CD4-positive, CD25-positive, alpha-beta regulatory T cell (primary cell): ENCODE results near the gene ZNF444. TPM values are rescaled to one million over a fixed set of nuclear protein-coding genes. Genes with fewer than 3 reads are reported as not detected.
"Not testable (repeated sequence)": the region's sequence is repeated elsewhere in the genome, so short reads cannot be mapped to it uniquely, and the experiment has no call there.

Experiments used
- ATAC-seq, 2 donors: fragments of 150-1000 bp; cut with Tn5 transposase; one replicate each; pipeline ENCODE4 v1.10.0; 2021; ENCODE audit warnings: low read depth in 2 of 2, moderate number of reproducible peaks in 2 of 2, moderate library complexity in 1 of 2
- DNase-seq, 3 donors: peaks; one replicate each; pipeline versions ENCODE4 v3.0.0 to v3.0.0-alpha.2; 2012 to 2022; ENCODE audit warnings: mixed read lengths in 1 of 3
- H3K27ac ChIP-seq: one replicate; pipeline ENCODE4 v1.7.0; 2013; ENCODE audit warnings: mild to moderate bottlenecking, low read length; ENCODE audit not compliant: insufficient read depth, poor library complexity, severe bottlenecking
- H3K27me3 ChIP-seq: one replicate; pipeline ENCODE4 v1.7.0; 2013; ENCODE audit warnings: low read length; ENCODE audit not compliant: control insufficient read depth, insufficient read depth
- H3K36me3 ChIP-seq: one replicate; pipeline ENCODE4 v1.7.0; 2013; ENCODE audit warnings: mild to moderate bottlenecking, low read length, moderate library complexity; ENCODE audit not compliant: control insufficient read depth, insufficient read depth
- H3K4me1 ChIP-seq: 2 replicates; pipeline ENCODE4 v1.7.0; 2013; ENCODE audit warnings: mild to moderate bottlenecking, low read length; ENCODE audit not compliant: insufficient read depth, control insufficient read depth, poor library complexity, severe bottlenecking
- H3K4me3 ChIP-seq: one replicate; pipeline ENCODE4 v1.7.0; 2013; ENCODE audit warnings: low read depth, mild to moderate bottlenecking, low read length, moderate library complexity
- H3K9me3 ChIP-seq, 2 experiments: 1 replicate in 1 of 2; 2 replicates in 1 of 2; pipeline ENCODE4 v1.7.0; 2013; ENCODE audit warnings: low read length in 2 of 2, mild to moderate bottlenecking in 1 of 2, moderate library complexity in 1 of 2; ENCODE audit not compliant: control insufficient read depth in 2 of 2
- H3K27ac Mint-ChIP-seq, 3 donors: one replicate each; pipeline ENCODE4 v1.8.0; 2020 to 2022; ENCODE audit warnings: mild to moderate bottlenecking in 3 of 3, mixed read lengths in 3 of 3, moderate library complexity in 2 of 3
- H3K27me3 Mint-ChIP-seq: one replicate; pipeline ENCODE4 v1.8.0; 2022; ENCODE audit warnings: mild to moderate bottlenecking, mixed read lengths
- H3K36me3 Mint-ChIP-seq: one replicate; pipeline ENCODE4 v1.8.0; 2020; ENCODE audit warnings: mixed read lengths
- H3K4me1 Mint-ChIP-seq, 4 donors: one replicate each; pipeline ENCODE4 v1.8.0; 2020 to 2022; ENCODE audit warnings: mixed read lengths in 4 of 4, mild to moderate bottlenecking in 1 of 4
- H3K4me3 Mint-ChIP-seq, 4 donors: one replicate each; pipeline ENCODE4 v1.8.0; 2020 to 2022; ENCODE audit warnings: mild to moderate bottlenecking in 4 of 4, mixed read lengths in 4 of 4, moderate library complexity in 3 of 4
- H3K9me3 Mint-ChIP-seq, 7 donors: one replicate each; pipeline ENCODE4 v1.8.0; 2020 to 2022; ENCODE audit warnings: mixed read lengths in 7 of 7, mild to moderate bottlenecking in 3 of 7, moderate library complexity in 2 of 7
- polyA plus RNA-seq, 4 donors: library from polyadenylated mRNA; unstranded; fragments of 300-500 nt; fragmentation: Illumina TruSeq; gene quantifications; one replicate each; pipeline ENCODE4 v1.2.3, GENCODE V29; 2021
- total RNA-seq: library from RNA; stranded (reverse); gene quantifications from one replicate; pipeline ENCODE4 v1.2.3, GENCODE V29; 2022

Gene ZNF444
- total and polyA plus RNA-seq, 5 donors from 2014 or later, result 10.8 to 23.5 (median 14.3) TPM

DNA sequence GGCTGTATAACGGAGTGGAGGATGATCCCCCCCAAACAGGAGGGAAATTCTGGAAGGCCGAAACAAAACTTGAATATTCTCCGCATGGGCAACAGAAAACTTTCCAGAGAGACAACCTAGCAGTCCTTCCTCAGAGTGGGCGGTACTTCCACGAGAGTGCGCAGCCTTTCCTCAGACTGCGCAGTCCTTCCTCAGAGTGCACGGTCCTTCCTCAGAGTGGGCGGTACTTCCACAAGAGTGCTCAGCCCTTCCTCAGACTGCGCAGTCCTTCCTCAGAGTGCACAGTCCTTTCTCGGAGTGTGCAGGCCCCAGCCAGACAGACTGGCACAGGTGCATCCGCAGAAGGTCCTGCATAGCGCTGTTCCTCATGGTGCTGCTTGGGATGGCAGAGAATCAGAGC lies 22.0 kb downstream of the ZNF444 start:
- no peak for DNase-seq
- no peaks in the 10 kb centered on the region for H3K4me1 Mint-ChIP-seq
- peaks cover 0 to 6% (median 0%) of the 10 kb centered on the region in 7 donors for H3K9me3 Mint-ChIP-seq
- no peaks in the 10 kb centered on the region for H3K9me3 ChIP-seq
- peaks cover 3% of the 10 kb centered on the region for H3K36me3 ChIP-seq
- H3K36me3 Mint-ChIP-seq, result peaks cover 12% of the 10 kb centered on the region
- H3K27me3 ChIP-seq, result no peaks in the 10 kb centered on the region
- H3K27ac ChIP-seq, result no peak overlapping the region
- H3K4me3 Mint-ChIP-seq, result no peak overlapping the region
- peaks cover 4% of the 10 kb centered on the region for H3K27me3 Mint-ChIP-seq
- no peak for ATAC-seq
- no peak overlapping the region for H3K27ac Mint-ChIP-seq
- H3K4me1 ChIP-seq, result no peaks in the 10 kb centered on the region
- H3K4me3 ChIP-seq, result no peak overlapping the region

GRCh38 chr19:56167064-56167578 lies 26.0 kb downstream of the ZNF444 start:
- Mint-ChIP-seq H3K27me3 (peaks cover 4% of the 10 kb centered on the region), H3K36me3 (peaks cover 6% of the 10 kb centered on the region), H3K4me1 (no peaks in the 10 kb centered on the region), H3K4me3 (no peak overlapping the region), H3K9me3 (no peaks in the 10 kb centered on the region), H3K27ac (no peak overlapping the region)
- Histone ChIP-seq H3K27me3 (no peaks in the 10 kb centered on the region), H3K9me3 (no peaks in the 10 kb centered on the region), H3K36me3 (no peaks in the 10 kb centered on the region), H3K4me3 (no peak overlapping the region), H3K27ac (no peak overlapping the region), H3K4me1 (no peaks in the 10 kb centered on the region)
- no peak for DNase-seq
- ATAC-seq, result no peak

GRCh38 chr19:56170261-56170660 lies 29.2 kb downstream of the ZNF444 start:
- Histone ChIP-seq H3K9me3 (no peaks in the 10 kb centered on the region), H3K4me1 (no peaks in the 10 kb centered on the region), H3K27ac (no peak overlapping the region), H3K4me3 (no peak overlapping the region), H3K27me3 (no peaks in the 10 kb centered on the region), H3K36me3 (no peaks in the 10 kb centered on the region)
- Mint-ChIP-seq H3K27ac (peak overlapping the region in 1 of 3 donors; percentile 42), H3K4me3 (no peak overlapping the region), H3K4me1 (no peaks in the 10 kb centered on the region), H3K27me3 (no peaks in the 10 kb centered on the region), H3K36me3 (peaks cover 4% of the 10 kb centered on the region), H3K9me3 (no peaks in the 10 kb centered on the region)
- ATAC-seq, result no peak
- no peak for DNase-seq

DNA sequence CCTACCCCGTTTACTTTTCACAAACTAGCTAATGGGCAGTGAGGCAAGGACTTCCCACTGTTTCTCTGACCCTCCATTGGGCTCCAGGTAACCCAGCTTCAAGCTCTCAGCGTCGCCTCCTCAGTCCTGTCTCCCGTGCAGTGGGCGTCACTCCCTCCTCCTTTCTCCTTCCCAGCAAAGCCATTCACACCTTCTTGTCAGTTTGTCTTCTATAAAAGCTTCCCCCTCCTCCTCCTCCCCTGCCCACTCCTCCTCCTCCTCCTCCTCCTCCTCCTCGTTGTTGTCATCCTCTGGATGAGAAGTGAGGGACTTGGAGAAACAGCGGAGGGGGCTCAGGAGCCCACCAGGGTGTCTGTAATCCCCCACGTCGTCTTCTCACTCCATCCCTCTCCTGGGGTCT lies 33.0 kb downstream of the ZNF444 start:
- no peak overlapping the region for H3K27ac Mint-ChIP-seq
- Histone ChIP-seq H3K27ac (no peak overlapping the region), H3K36me3 (no peaks in the 10 kb centered on the region), H3K4me1 (no peaks in the 10 kb centered on the region), H3K9me3 (no peaks in the 10 kb centered on the region), H3K27me3 (no peaks in the 10 kb centered on the region), H3K4me3 (no peak overlapping the region)
- no peak overlapping the region for H3K4me3 Mint-ChIP-seq
- peaks cover 0 to 2% (median 0%) of the 10 kb centered on the region in 7 donors for H3K9me3 Mint-ChIP-seq
- ATAC-seq, result no peak
- no peaks in the 10 kb centered on the region for H3K27me3 Mint-ChIP-seq
- H3K4me1 Mint-ChIP-seq, result no peaks in the 10 kb centered on the region
- peaks cover 4% of the 10 kb centered on the region for H3K36me3 Mint-ChIP-seq
- DNase-seq, result no peak

- DNase-seq (no peak), ATAC-seq (no peak)
- Mint-ChIP-seq H3K4me3 (no peak overlapping the region), H3K27me3 (no peaks in the 10 kb centered on the region), H3K36me3 (peaks cover 4% of the 10 kb centered on the region), H3K9me3 (peaks cover 0 to 2% (median 0%) of the 10 kb centered on the region in 7 donors), H3K27ac (no peak overlapping the region), H3K4me1 (no peaks in the 10 kb centered on the region)
- no peaks in the 10 kb centered on the region for H3K4me1 ChIP-seq
- no peaks in the 10 kb centered on the region for H3K9me3 ChIP-seq
- no peaks in the 10 kb centered on the region for H3K27me3 ChIP-seq
- H3K27ac ChIP-seq, result no peak overlapping the region
- no peak overlapping the region for H3K4me3 ChIP-seq
- no peaks in the 10 kb centered on the region for H3K36me3 ChIP-seq
These were observed 33.5 kb downstream of the ZNF444 start for GRCh38 chr19:56174550-56174949.

DNA sequence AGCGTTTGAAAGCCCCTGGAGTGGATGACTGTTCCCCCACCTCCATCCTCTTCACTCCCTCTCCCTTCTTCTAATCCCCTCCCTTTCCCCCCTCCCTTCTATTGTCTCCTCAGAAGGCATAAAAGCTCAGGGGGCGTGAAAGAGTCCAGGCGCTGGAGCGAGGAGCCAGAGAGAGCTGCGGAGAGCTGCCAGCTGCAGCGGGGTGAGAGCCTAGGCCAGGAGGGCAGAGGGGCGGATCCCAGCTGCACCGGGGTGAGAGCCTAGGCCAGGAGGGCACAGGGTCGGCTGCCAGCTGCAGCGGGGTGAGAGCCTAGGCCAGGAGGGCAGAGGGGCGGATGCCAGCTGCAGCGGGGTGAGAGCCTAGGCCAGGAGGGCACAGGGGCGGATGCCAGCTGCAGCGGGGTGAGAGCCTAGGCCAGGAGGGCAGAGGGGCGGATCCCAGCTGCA lies 34.8 kb downstream of the ZNF444 start, which contains the start of gene GALP:
Gene GALP (plus strand): TSS at position 148 of the 447 bp plus-strand sequence. CDS start 1,101 bp downstream, outside the sequence.
- H3K4me1 Mint-ChIP-seq, H3K36me3 ChIP-seq, H3K4me3 Mint-ChIP-seq, ATAC-seq, H3K27ac ChIP-seq, H3K4me3 ChIP-seq, H3K27ac Mint-ChIP-seq, H3K27me3 Mint-ChIP-seq, H3K9me3 ChIP-seq, DNase-seq, H3K9me3 Mint-ChIP-seq, H3K27me3 ChIP-seq, H3K36me3 Mint-ChIP-seq, H3K4me1 ChIP-seq: not testable (repeated sequence)

DNA sequence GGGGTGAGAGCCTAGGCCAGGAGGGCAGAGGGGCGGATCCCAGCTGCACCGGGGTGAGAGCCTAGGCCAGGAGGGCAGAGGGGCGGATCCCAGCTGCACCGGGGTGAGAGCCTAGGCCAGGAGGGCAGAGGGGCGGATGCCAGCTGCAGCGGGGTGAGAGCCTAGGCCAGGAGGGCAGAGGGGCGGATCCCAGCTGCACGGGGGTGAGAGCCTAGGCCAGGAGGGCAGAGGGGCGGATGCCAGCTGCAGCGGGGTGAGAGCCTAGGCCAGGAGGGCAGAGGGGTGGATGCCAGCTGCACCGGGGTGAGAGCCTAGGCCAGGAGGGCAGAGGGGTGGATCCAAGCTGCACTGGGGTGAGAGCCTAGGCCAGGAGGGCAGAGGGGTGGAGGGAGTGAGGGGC lies 35.2 kb downstream of the ZNF444 start:
- not testable (repeated sequence) for H3K27ac ChIP-seq, H3K9me3 ChIP-seq, H3K4me1 ChIP-seq, ATAC-seq, H3K4me3 ChIP-seq, DNase-seq, H3K9me3 Mint-ChIP-seq, H3K4me1 Mint-ChIP-seq, H3K36me3 ChIP-seq, H3K36me3 Mint-ChIP-seq, H3K27ac Mint-ChIP-seq, H3K4me3 Mint-ChIP-seq, H3K27me3 ChIP-seq, H3K27me3 Mint-ChIP-seq

DNA sequence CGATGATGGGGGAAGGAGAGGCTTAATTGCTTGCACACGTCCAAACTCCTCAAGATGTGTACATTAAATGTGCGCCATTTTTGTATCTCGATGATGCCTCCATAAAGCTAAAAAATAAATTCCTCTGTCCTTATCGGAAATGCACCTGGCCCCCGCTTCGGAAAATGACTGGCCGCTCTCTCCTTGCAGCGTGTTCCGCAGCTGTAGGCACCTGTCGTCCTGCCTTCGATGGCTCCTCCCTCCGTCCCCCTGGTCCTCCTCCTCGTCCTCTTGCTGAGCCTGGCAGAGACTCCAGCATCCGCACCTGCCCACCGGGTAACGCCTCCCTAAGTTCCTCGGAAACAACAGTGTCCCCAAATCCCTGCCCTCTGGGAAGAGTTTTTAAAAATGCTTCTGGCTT lies 35.8 kb downstream of the ZNF444 start:
- H3K27ac Mint-ChIP-seq, result no peak overlapping the region
- no peak for ATAC-seq
- no peaks in the 10 kb centered on the region for H3K9me3 ChIP-seq
- no peaks in the 10 kb centered on the region for H3K4me1 ChIP-seq
- H3K36me3 ChIP-seq, result no peaks in the 10 kb centered on the region
- no peak overlapping the region for H3K4me3 Mint-ChIP-seq
- no peaks in the 10 kb centered on the region for H3K4me1 Mint-ChIP-seq
- H3K27ac ChIP-seq, result no peak overlapping the region
- no peaks in the 10 kb centered on the region for H3K27me3 Mint-ChIP-seq
- H3K36me3 Mint-ChIP-seq, result no peaks in the 10 kb centered on the region
- DNase-seq, result no peak
- H3K9me3 Mint-ChIP-seq, result peaks cover 0 to 2% (median 0%) of the 10 kb centered on the region in 7 donors
- no peak overlapping the region for H3K4me3 ChIP-seq
- no peaks in the 10 kb centered on the region for H3K27me3 ChIP-seq
